ENCODE data around the gene CHD9NB.

- TF ChIP-seq, protein P1, sequence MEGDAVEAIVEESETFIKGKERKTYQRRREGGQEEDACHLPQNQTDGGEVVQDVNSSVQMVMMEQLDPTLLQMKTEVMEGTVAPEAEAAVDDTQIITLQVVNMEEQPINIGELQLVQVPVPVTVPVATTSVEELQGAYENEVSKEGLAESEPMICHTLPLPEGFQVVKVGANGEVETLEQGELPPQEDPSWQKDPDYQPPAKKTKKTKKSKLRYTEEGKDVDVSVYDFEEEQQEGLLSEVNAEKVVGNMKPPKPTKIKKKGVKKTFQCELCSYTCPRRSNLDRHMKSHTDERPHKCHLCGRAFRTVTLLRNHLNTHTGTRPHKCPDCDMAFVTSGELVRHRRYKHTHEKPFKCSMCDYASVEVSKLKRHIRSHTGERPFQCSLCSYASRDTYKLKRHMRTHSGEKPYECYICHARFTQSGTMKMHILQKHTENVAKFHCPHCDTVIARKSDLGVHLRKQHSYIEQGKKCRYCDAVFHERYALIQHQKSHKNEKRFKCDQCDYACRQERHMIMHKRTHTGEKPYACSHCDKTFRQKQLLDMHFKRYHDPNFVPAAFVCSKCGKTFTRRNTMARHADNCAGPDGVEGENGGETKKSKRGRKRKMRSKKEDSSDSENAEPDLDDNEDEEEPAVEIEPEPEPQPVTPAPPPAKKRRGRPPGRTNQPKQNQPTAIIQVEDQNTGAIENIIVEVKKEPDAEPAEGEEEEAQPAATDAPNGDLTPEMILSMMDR (conservative IDR thresholded peaks at IDR 0.05; ENCODE audit: low read depth, low read length) = no peak
- TF ChIP-seq MAFK (IDR thresholded peaks at IDR 0.05; ENCODE audit: low read depth, low read length) (no peak), USF2 (IDR thresholded peaks at IDR 0.05; ENCODE audit: low read depth, low read length) (no peak), ELK1 (IDR thresholded peaks at IDR 0.05; ENCODE audit: borderline replicate concordance, low read depth, low read length) (no peak), CEBPB (IDR thresholded peaks at IDR 0.05; ENCODE audit: low read depth, low read length) (no peak)
Observed at GRCh38 chr16:53018834-53019416, 33.8 kb downstream of the CHD9NB start.

Measured in IMR-90 (cell line).